Mesenchymal stem cell (in vitro differentiated cells and primary cell): ENCODE results near the gene CFAP74.

Source experiments
- DNase-seq: peaks from one replicate; pipeline ENCODE4 v3.0.0-alpha.2; 2013
- H2AFZ ChIP-seq: one replicate; pipeline ENCODE4 v1.6.1; 2013; ENCODE audit warnings: low read depth, mild to moderate bottlenecking, control low read depth, inconsistent platforms, low read length, moderate library complexity
- H2AK5ac ChIP-seq: 2 replicates; pipeline ENCODE4 v1.6.1; 2013; ENCODE audit warnings: low read length, moderate library complexity, mild to moderate bottlenecking, inconsistent platforms; ENCODE audit not compliant: severe bottlenecking
- H2BK120ac ChIP-seq: one replicate; pipeline ENCODE4 v1.6.1; 2013; ENCODE audit warnings: low read depth, mild to moderate bottlenecking, inconsistent platforms, low read length, moderate library complexity
- H2BK12ac ChIP-seq, 2 experiments: one replicate each; pipeline ENCODE4 v1.6.1; 2013; ENCODE audit warnings: inconsistent platforms in 2 of 2, low read length in 2 of 2, mild to moderate bottlenecking in 2 of 2, moderate library complexity in 2 of 2, control low read depth in 1 of 2
- H2BK15ac ChIP-seq: one replicate; pipeline ENCODE4 v1.6.1; 2013; ENCODE audit warnings: mild to moderate bottlenecking, low read depth, inconsistent platforms; ENCODE audit not compliant: poor library complexity, severe bottlenecking
- H2BK5ac ChIP-seq: 2 replicates; pipeline ENCODE4 v1.6.1; 2013; ENCODE audit warnings: low read depth, mild to moderate bottlenecking, low read length, control low read depth, inconsistent platforms; ENCODE audit not compliant: poor library complexity, severe bottlenecking
- H3K14ac ChIP-seq, 2 experiments: one replicate each; pipeline ENCODE4 v1.6.1; 2013; ENCODE audit warnings: inconsistent platforms in 2 of 2, low read length in 2 of 2, control low read depth in 1 of 2, mild to moderate bottlenecking in 1 of 2, moderate library complexity in 1 of 2
- H3K18ac ChIP-seq, 2 experiments: one replicate each; pipeline ENCODE4 v1.6.1; 2013; ENCODE audit warnings: inconsistent platforms in 2 of 2, low read length in 2 of 2, control low read depth in 1 of 2, low read depth in 1 of 2, mild to moderate bottlenecking in 1 of 2
- H3K23ac ChIP-seq, 2 experiments: one replicate each; pipeline ENCODE4 v1.6.1; 2013; ENCODE audit warnings: inconsistent platforms in 2 of 2, low read length in 2 of 2, mild to moderate bottlenecking in 2 of 2, moderate library complexity in 2 of 2, control low read depth in 1 of 2
- H3K27ac ChIP-seq: 2 replicates; pipeline ENCODE4 v1.5.1; 2013; ENCODE audit warnings: mild to moderate bottlenecking, moderate library complexity, low read length, control low read depth, inconsistent platforms; ENCODE audit not compliant: poor library complexity, severe bottlenecking
- H3K27me3 ChIP-seq, 2 experiments: 2 replicates each; pipeline versions ENCODE4 v1.6.1 to v1.7.0; 2013; ENCODE audit warnings: low read length in 2 of 2, mild to moderate bottlenecking in 2 of 2, moderate library complexity in 2 of 2, control low read depth in 1 of 2, inconsistent platforms in 1 of 2; ENCODE audit not compliant: control insufficient read depth in 1 of 2, insufficient read depth in 1 of 2
- H3K36me3 ChIP-seq, 2 experiments: 2 replicates each; pipeline versions ENCODE4 v1.6.1 to v1.7.0; 2013; ENCODE audit warnings: low read length in 2 of 2, control low read depth in 1 of 2, inconsistent platforms in 1 of 2, low read depth in 1 of 2, mild to moderate bottlenecking in 1 of 2; ENCODE audit not compliant: insufficient read depth in 2 of 2, control insufficient read depth in 1 of 2
- H3K4ac ChIP-seq, 2 experiments: one replicate each; pipeline ENCODE4 v1.6.1; 2013; ENCODE audit warnings: inconsistent platforms in 2 of 2, low read length in 2 of 2, mild to moderate bottlenecking in 2 of 2, moderate library complexity in 2 of 2, control low read depth in 1 of 2, low read depth in 1 of 2
- H3K4me1 ChIP-seq: 2 replicates; pipeline ENCODE4 v1.6.1; 2013; ENCODE audit warnings: low read depth, low read length, control low read depth; ENCODE audit not compliant: control insufficient read depth, insufficient read depth
- H3K4me2 ChIP-seq: 2 replicates; pipeline ENCODE4 v1.6.1; 2013; ENCODE audit warnings: low read length, mild to moderate bottlenecking, inconsistent platforms; ENCODE audit not compliant: poor library complexity, severe bottlenecking
- H3K4me3 ChIP-seq, 2 experiments: 2 replicates each; pipeline versions ENCODE4 v1.5.1 to v1.7.0; 2013; ENCODE audit warnings: low read length in 2 of 2, mild to moderate bottlenecking in 2 of 2, control low read depth in 1 of 2, low read depth in 1 of 2; ENCODE audit not compliant: insufficient read depth in 1 of 2
- H3K79me1 ChIP-seq: replicated peaks from 2 replicates; pipeline ENCODE4 v1.6.1; 2013; ENCODE audit warnings: mild to moderate bottlenecking, control low read depth, low read length, inconsistent platforms; ENCODE audit not compliant: poor library complexity, severe bottlenecking
- H3K9ac ChIP-seq: 2 replicates; pipeline ENCODE4 v1.7.0; 2013; ENCODE audit warnings: mild to moderate bottlenecking, low read length, moderate library complexity
- H3K9me3 ChIP-seq: 2 replicates; pipeline ENCODE4 v1.7.0; 2013; ENCODE audit warnings: mild to moderate bottlenecking, low read length; ENCODE audit not compliant: control insufficient read depth
- H4K8ac ChIP-seq: one replicate; pipeline ENCODE4 v1.6.1; 2013; ENCODE audit warnings: inconsistent platforms, mild to moderate bottlenecking, low read length, moderate library complexity
- H4K91ac ChIP-seq: one replicate; pipeline ENCODE4 v1.6.1; 2013; ENCODE audit warnings: mild to moderate bottlenecking, low read length, inconsistent platforms
- WGBS: methylation state at CpG from one replicate; pipeline ENCODE4 v1.1.7; 2013; ENCODE audit warnings: mixed read lengths; 5-methylcytosine and 5-hydroxymethylcytosine counted together

The CFAP74 gene

GRCh38 chr1:2020310-2020655 lies 16.7 kb upstream of the CFAP74 start:
- H4K91ac ChIP-seq, result no peak overlapping the region
- no peak overlapping the region for H2BK120ac ChIP-seq
- peaks cover 81 to 92% of the 10 kb centered on the region in 2 experiments for H3K27me3 ChIP-seq
- no peak overlapping the region for H2BK12ac ChIP-seq
- no peak overlapping the region for H3K18ac ChIP-seq
- no peak overlapping the region for H3K9ac ChIP-seq
- no peaks in the 10 kb centered on the region for H3K36me3 ChIP-seq
- H2BK5ac ChIP-seq, result no peak overlapping the region
- no peak overlapping the region for H2AFZ ChIP-seq
- H3K27ac ChIP-seq, result no peak overlapping the region
- no peak overlapping the region for H2BK15ac ChIP-seq
- no peak overlapping the region for H3K23ac ChIP-seq
- no peak overlapping the region for H3K4ac ChIP-seq
- H3K14ac ChIP-seq, result no peak overlapping the region
- H4K8ac ChIP-seq, result no peak overlapping the region
- H3K9me3 ChIP-seq, result no peaks in the 10 kb centered on the region
- 94% methylated on average over 11 of the region's 11 CpGs for WGBS
- no peak overlapping the region for H3K4me3 ChIP-seq
- no peak overlapping the region for H3K4me2 ChIP-seq
- no peaks in the 10 kb centered on the region for H3K79me1 ChIP-seq
- H2AK5ac ChIP-seq, result no peak overlapping the region
- H3K4me1 ChIP-seq, result peaks cover 3% of the 10 kb centered on the region
- no peak for DNase-seq

GRCh38 chr1:2019571-2020309 lies 16.2 kb upstream of the CFAP74 start:
- no peak overlapping the region for H2BK12ac ChIP-seq
- H2AK5ac ChIP-seq, result no peak overlapping the region
- no peak overlapping the region for H3K4ac ChIP-seq
- WGBS, result 20% methylated on average over 59 of the region's 61 CpGs
- H3K27ac ChIP-seq, result no peak overlapping the region
- no peaks in the 10 kb centered on the region for H3K79me1 ChIP-seq
- H3K14ac ChIP-seq, result no peak overlapping the region
- H3K18ac ChIP-seq, result no peak overlapping the region
- H3K23ac ChIP-seq, result no peak overlapping the region
- no peak overlapping the region for H2BK120ac ChIP-seq
- DNase-seq, result no peak
- H3K27me3 ChIP-seq, result peaks cover 86 to 92% of the 10 kb centered on the region in 2 experiments
- no peak overlapping the region for H4K91ac ChIP-seq
- no peaks in the 10 kb centered on the region for H3K36me3 ChIP-seq
- no peak overlapping the region for H3K9ac ChIP-seq
- H2BK15ac ChIP-seq, result no peak overlapping the region
- H4K8ac ChIP-seq, result no peak overlapping the region
- peak overlapping the region; percentile 54 for H3K4me2 ChIP-seq
- peaks cover 3% of the 10 kb centered on the region for H3K4me1 ChIP-seq
- H2BK5ac ChIP-seq, result no peak overlapping the region
- no peak overlapping the region for H3K4me3 ChIP-seq
- H2AFZ ChIP-seq, result no peak overlapping the region
- no peaks in the 10 kb centered on the region for H3K9me3 ChIP-seq

- no peak within 1 kb of the TSS for H2AFZ ChIP-seq
- no peaks in the 10 kb centered on the region for H3K36me3 ChIP-seq
- no peak within 1 kb of the TSS for H3K14ac ChIP-seq
- no peak within 1 kb of the TSS for H2BK12ac ChIP-seq
- no peak within 1 kb of the TSS for H2BK5ac ChIP-seq
- H3K4ac ChIP-seq, result no peak within 1 kb of the TSS
- H3K79me1 ChIP-seq, result no peaks in the 10 kb centered on the region
- H3K18ac ChIP-seq, result no peak within 1 kb of the TSS
- peaks cover 3% of the 10 kb centered on the region for H3K4me1 ChIP-seq
- H3K27ac ChIP-seq, result no peak within 1 kb of the TSS
- no peak within 1 kb of the TSS for H2BK15ac ChIP-seq
- H3K4me2 ChIP-seq, result peak within 1 kb of the TSS; percentile 54
- no peak within 1 kb of the TSS for H3K9ac ChIP-seq
- no peak within 1 kb of the TSS for H2AK5ac ChIP-seq
- H3K9me3 ChIP-seq, result no peaks in the 10 kb centered on the region
- H3K27me3 ChIP-seq, result peaks cover 88 to 92% of the 10 kb centered on the region in 2 experiments
- peak within 1 kb of the TSS in 1 of 2 experiments; percentile 43 for H3K23ac ChIP-seq
- no peak within 1 kb of the TSS for H4K91ac ChIP-seq
- WGBS, result 1% methylated on average over 25 of the region's 60 CpGs
- no peak within 1 kb of the TSS for H2BK120ac ChIP-seq
- no peak within 1 kb of the TSS for H3K4me3 ChIP-seq
- H4K8ac ChIP-seq, result no peak within 1 kb of the TSS
- DNase-seq, result peak; percentile 6
Observed at GRCh38 chr1:2019172-2019543, 15.6 kb upstream of the CFAP74 start, which contains the start of gene GABRD. GABRD (plus strand) TSS chr1:2019345; CDS start chr1:2019424, 79 bp downstream.

- Histone ChIP-seq H3K9me3 (no peaks in the 10 kb centered on the region), H3K4me1 (peaks cover 3% of the 10 kb centered on the region), H3K79me1 (no peaks in the 10 kb centered on the region), H2AFZ (no peak overlapping the region), H4K8ac (no peak overlapping the region), H4K91ac (no peak overlapping the region), H2BK120ac (no peak overlapping the region), H3K23ac (peak overlapping the region in 1 of 2 experiments; percentile 43), H3K14ac (no peak overlapping the region), H3K4ac (no peak overlapping the region), H3K9ac (no peak overlapping the region), H3K4me3 (no peak overlapping the region), H2BK5ac (no peak overlapping the region), H3K27me3 (peaks cover 85 to 92% of the 10 kb centered on the region in 2 experiments), H3K27ac (no peak overlapping the region), H2BK12ac (no peak overlapping the region), H3K18ac (no peak overlapping the region), H2AK5ac (no peak overlapping the region), H3K36me3 (no peaks in the 10 kb centered on the region), H2BK15ac (no peak overlapping the region), H3K4me2 (no peak overlapping the region)
- DNase-seq, result no peak
- 47% methylated on average over 17 of the region's 48 CpGs for WGBS
Observed at GRCh38 chr1:2018217-2019171, 14.9 kb upstream of the CFAP74 start.
